K562 (cell line): Measurements from ENCODE around the gene GOLGA8A. TPM values are rescaled to one million over a fixed set of nuclear protein-coding genes. Genes with fewer than 3 reads are reported as not detected.

Experiments
- ATAC-seq: fragments of 200-7000 bp; cut with Tn5 transposase; 3 replicates; pipeline ENCODE4 v1.9.1; 2020; ENCODE audit warnings: moderate library complexity
- BruUV-seq: library from RNA; stranded (reverse); fragments of 400-500 nt; replicated peaks from 2 replicates; lab custom pipeline; 2021; lab: Mats Ljungman, UMichigan
- CTCF ChIA-PET: fragments of 300-600 bp; formaldehyde crosslinking; extraction: SDS; loops from one replicate; lab custom pipeline; 2021; ENCODE audit warnings: low intra/inter-chr PET ratio; lab: Yijun Ruan, JAX
- POLR2A ChIA-PET: fragments of 300-600, 350-650 bp; sonication (Branson Sonifier 250); formaldehyde crosslinking; extraction: SDS; loops from one replicate; lab custom pipeline; 2021; ENCODE audit warnings: antibody characterized with exemption, inconsistent platforms; lab: Yijun Ruan, JAX
- DNase-seq, 4 experiments: peaks; one replicate each; pipeline versions ENCODE4 v3.0.0 to v3.0.0-alpha.2; 2011 to 2018; ENCODE audit warnings: low spot score in 3 of 4, mixed read lengths in 3 of 4; ENCODE audit errors: extremely low read depth in 1 of 4
- FAIRE-seq: peaks from 2 replicates; lab custom pipeline; 2011; peaks lifted over from hg19 to GRCh38; lab: Jason Lieb, UNC
- H2AFZ ChIP-seq: 2 replicates; pipeline ENCODE4 v1.6.0; 2011; ENCODE audit warnings: low read depth, low read length, control low read depth, inconsistent platforms
- H3K27ac ChIP-seq: fragments of 200-600 bp; 3 replicates; pipeline ENCODE4 v1.8.0; 2011; ENCODE audit warnings: low read depth, mild to moderate bottlenecking, control low read depth, inconsistent platforms, low read length, moderate library complexity, mixed read lengths; ENCODE audit errors: extremely low read depth
- H3K27me3 ChIP-seq, 2 experiments: fragments of 300-600 bp in 1 of 2; 2 replicates in 1 of 2; 3 replicates in 1 of 2; pipeline versions ENCODE4 v1.6.0 to v1.8.0; 2011; ENCODE audit warnings: inconsistent platforms in 2 of 2, low read length in 2 of 2, mild to moderate bottlenecking in 1 of 2, mixed read lengths in 1 of 2, moderate library complexity in 1 of 2; ENCODE audit not compliant: control insufficient read depth in 2 of 2, insufficient read depth in 2 of 2
- H3K36me3 ChIP-seq: fragments of 300-600 bp; 3 replicates; pipeline ENCODE4 v1.8.0; 2011; ENCODE audit warnings: mild to moderate bottlenecking, low read length, inconsistent platforms; ENCODE audit not compliant: control insufficient read depth, insufficient read depth
- H3K4me1 ChIP-seq, 2 experiments: fragments of 200-600 bp in 1 of 2; replicated peaks in 1 of 2; 2 replicates in 1 of 2; 3 replicates in 1 of 2; pipeline versions ENCODE4 v1.5.1 to v1.8.0; 2011; ENCODE audit warnings: inconsistent platforms in 2 of 2, low read length in 2 of 2, mild to moderate bottlenecking in 1 of 2, mixed read lengths in 1 of 2, moderate library complexity in 1 of 2; ENCODE audit not compliant: control insufficient read depth in 2 of 2, insufficient read depth in 2 of 2
- H3K4me2 ChIP-seq: 2 replicates; pipeline ENCODE4 v1.6.1; 2011; ENCODE audit warnings: low read length, control low read depth, inconsistent platforms, mixed read lengths; ENCODE audit not compliant: insufficient read depth
- H3K4me3 ChIP-seq: fragments of 200-600 bp; sonication (generic), shearing (Covaris generic); 2 replicates; pipeline ENCODE4 v1.5.1; 2016; ENCODE audit warnings: control low read depth, inconsistent platforms
- H3K79me2 ChIP-seq: fragments of 200-600 bp; 3 replicates; pipeline ENCODE4 v1.8.0; 2011; ENCODE audit warnings: low read length, inconsistent platforms; ENCODE audit not compliant: control insufficient read depth, insufficient read depth
- H3K9ac ChIP-seq, 2 experiments: 2 replicates each; pipeline versions ENCODE4 v1.6.0 to v1.6.1; 2011; ENCODE audit warnings: low read depth in 2 of 2, low read length in 2 of 2, control low read depth in 1 of 2, inconsistent platforms in 1 of 2, mild to moderate bottlenecking in 1 of 2, mixed read lengths in 1 of 2; ENCODE audit not compliant: insufficient read depth in 1 of 2
- H3K9me1 ChIP-seq: one replicate; pipeline ENCODE4 v1.6.0; 2011; ENCODE audit warnings: inconsistent platforms, mild to moderate bottlenecking, low read length, moderate library complexity; ENCODE audit not compliant: control insufficient read depth, insufficient read depth
- H3K9me3 ChIP-seq: replicated peaks from 2 replicates; pipeline ENCODE4 v1.5.1; 2011; ENCODE audit warnings: low read depth, low read length, inconsistent platforms; ENCODE audit not compliant: control insufficient read depth, insufficient read depth
- H4K20me1 ChIP-seq: replicated peaks from 2 replicates; pipeline ENCODE4 v1.6.1; 2011; ENCODE audit warnings: low read length, inconsistent platforms, mixed read lengths; ENCODE audit not compliant: control insufficient read depth, insufficient read depth
- MYNN ChIP-seq, 2 experiments: sonication (generic); formaldehyde crosslinking in 1 of 2; IDR thresholded peaks; 2 replicates each; pipeline versions ENCODE4 v1.5.0 to v1.6.1; 2016 to 2020; ENCODE audit warnings: antibody characterized with exemption in 1 of 2, missing genetic modification reagents in 1 of 2
- RFX7 ChIP-seq: fragments of 250-450 bp; sonication (Bioruptor Pico); IDR thresholded peaks from 2 replicates; pipeline ENCODE4 v1.5.1; 2021; ENCODE audit warnings: mild to moderate bottlenecking
- SRSF3 ChIP-seq: fragments of 200-400 bp; formaldehyde crosslinking; IDR thresholded peaks from 2 replicates; pipeline ENCODE4 v1.6.1; 2016; ENCODE audit warnings: mild to moderate bottlenecking, low read length, moderate library complexity; ENCODE audit not compliant: insufficient read depth
- SRSF7 ChIP-seq: fragments of 200-400 bp; formaldehyde crosslinking; optimal IDR thresholded peaks from 2 replicates; pipeline ENCODE3; 2017; ENCODE audit warnings: mild to moderate bottlenecking, low read depth, low read length
- TFAM ChIP-seq: fragments of 250-450 bp; sonication (Bioruptor Pico); conservative IDR thresholded peaks from 2 replicates; pipeline ENCODE4 v1.5.0; 2021; ENCODE audit warnings: mild to moderate bottlenecking, moderate library complexity
- USF1 ChIP-seq: sonication (generic); formaldehyde crosslinking; IDR thresholded peaks from 2 replicates; pipeline ENCODE4 v1.9.0; 2022; ENCODE audit warnings: mild to moderate bottlenecking, missing genetic modification reagents
- ZNF140 ChIP-seq: fragments of 250-450 bp; sonication (Bioruptor Pico); IDR thresholded peaks from 2 replicates; pipeline ENCODE4 v1.8.0; 2021; ENCODE audit warnings: moderate library complexity, mild to moderate bottlenecking, inconsistent platforms
- ZNF212 ChIP-seq: fragments of 450-650 bp; formaldehyde crosslinking; IDR thresholded peaks from 2 replicates; pipeline ENCODE4 v1.4.0; 2020; ENCODE audit warnings: mild to moderate bottlenecking
- ZNF280B ChIP-seq: fragments of 250-450 bp; sonication (Bioruptor Pico); IDR thresholded peaks from 2 replicates; pipeline ENCODE4 v1.5.1; 2021; ENCODE audit warnings: mild to moderate bottlenecking
- ZNF79 ChIP-seq: fragments of 250-450 bp; sonication (Bioruptor Pico); IDR thresholded peaks from 2 replicates; pipeline ENCODE4 v1.4.0; 2020; ENCODE audit warnings: low read depth, mild to moderate bottlenecking, moderate library complexity
- WGBS: fragments of 100-300 bp; shearing (Covaris generic); methylation state at CpG from one replicate; pipeline ENCODE4 v1.1.6; 2016; ENCODE audit warnings: low coverage, mixed read lengths; ENCODE audit not compliant: insufficient coverage; ENCODE audit errors: missing lambda C conversion rate; 5-methylcytosine and 5-hydroxymethylcytosine counted together
- in situ Hi-C: fragments of 300-500 bp; cut with MboI; formaldehyde crosslinking; loops from 4 replicates; pipeline ENCODE4 v1.15.0; 2018; ENCODE audit warnings: inconsistent platforms, mixed read lengths
- intact Hi-C: fragments of 100-400 bp; cut with micrococcal nuclease; formaldehyde crosslinking; loops from 2 replicates; pipeline ENCODE4 v1.14.2; 2022
- polyA plus RNA-seq, 8 experiments: library from polyadenylated mRNA; depleted of rRNA in 4 of 8; stranded (reverse) in 5 of 8; unstranded in 3 of 8; fragments of >200 nt; fragmentation: Nextera tagmentation in 2 of 8; fragmentation: Illumina TruSeq in 1 of 8; extraction: Ambion mirVana in 2 of 8; extraction: Trizol in 1 of 8; gene quantifications; 2 replicates each; pipeline versions ENCODE4 v1.2.1 to v1.2.3, GENCODE V29; 2011 to 2014; ENCODE audit warnings: inconsistent platforms in 1 of 8, missing spikeins in 1 of 8
- total RNA-seq, 7 experiments: library from RNA; depleted of rRNA in 6 of 7; stranded (reverse); fragments of >200 nt in 6 of 7; fragmentation: Illumina TruSeq in 2 of 7; extraction: Trizol in 2 of 7; gene quantifications; 2 replicates each; pipeline versions ENCODE4 v1.2.1 to v1.2.3, GENCODE V29; 2011 to 2021; ENCODE audit warnings: low replicate concordance in 1 of 7
- TF ChIP-seq, protein P1 (sequence below): conservative IDR thresholded peaks from 2 replicates; pipeline ENCODE4 v1.6.1; 2011; ENCODE audit warnings: low read depth, mild to moderate bottlenecking, low read length; ENCODE audit not compliant: control insufficient read depth
- TF ChIP-seq, protein P2 (sequence below): fragments of 450-650 bp; IDR thresholded peaks from 2 replicates; pipeline ENCODE4 v1.6.1; 2018; ENCODE audit not compliant: partially characterized antibody

Gene GOLGA8A
- total and polyA plus RNA-seq, 9 of the 15 experiments (the other 6 are each of a cell fraction or from before 2014, with no cell fraction given) = 11.2 to 191 (median 56.3) TPM

DNA sequence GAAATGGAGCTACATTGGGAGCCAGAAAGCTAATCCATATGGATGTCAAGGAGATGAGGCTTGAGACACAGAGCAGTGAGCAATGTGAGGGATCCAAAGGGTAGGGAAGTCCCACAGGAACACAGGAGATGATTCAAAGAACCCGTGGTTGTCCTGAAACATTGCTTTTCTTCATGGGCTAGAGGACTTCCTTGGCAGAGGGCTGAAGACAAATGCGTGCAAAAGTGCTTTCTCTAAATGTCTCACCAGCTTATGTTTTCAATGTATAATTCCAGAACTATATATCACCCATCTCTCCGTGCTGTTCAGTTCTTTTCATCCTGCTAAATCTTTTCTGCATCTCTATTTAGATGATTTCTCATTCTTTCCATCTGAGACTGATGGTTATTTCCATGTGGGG is 46.0 kb upstream of the GOLGA8A start:
- POLR2A ChIA-PET = no interaction called here
- no TSS peak for BruUV-seq
- peaks cover 11% of the 10 kb centered on the region for H3K79me2 ChIP-seq
- TF ChIP-seq RFX7 (CRISPR knock-in tag) = no peak
- TF ChIP-seq MYNN (IDR thresholded peaks at IDR 0.05) = no peak
- TF ChIP-seq MYNN (CRISPR knock-in tag; IDR thresholded peaks at IDR 0.05) = no peak
- no peak for TF ChIP-seq ZNF212
- no peak for TF ChIP-seq ZNF140
- no peak for TF ChIP-seq ZNF79 (CRISPR knock-in tag)
- TF ChIP-seq SRSF7 = no peak
- TF ChIP-seq ZNF280B = no peak
- TF ChIP-seq SRSF3 = no peak
- TF ChIP-seq, protein P1, sequence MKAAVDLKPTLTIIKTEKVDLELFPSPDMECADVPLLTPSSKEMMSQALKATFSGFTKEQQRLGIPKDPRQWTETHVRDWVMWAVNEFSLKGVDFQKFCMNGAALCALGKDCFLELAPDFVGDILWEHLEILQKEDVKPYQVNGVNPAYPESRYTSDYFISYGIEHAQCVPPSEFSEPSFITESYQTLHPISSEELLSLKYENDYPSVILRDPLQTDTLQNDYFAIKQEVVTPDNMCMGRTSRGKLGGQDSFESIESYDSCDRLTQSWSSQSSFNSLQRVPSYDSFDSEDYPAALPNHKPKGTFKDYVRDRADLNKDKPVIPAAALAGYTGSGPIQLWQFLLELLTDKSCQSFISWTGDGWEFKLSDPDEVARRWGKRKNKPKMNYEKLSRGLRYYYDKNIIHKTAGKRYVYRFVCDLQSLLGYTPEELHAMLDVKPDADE = no peak
- no peak for TF ChIP-seq USF1 (CRISPR knock-in tag)
- TF ChIP-seq TFAM (CRISPR knock-in tag) = no peak
- TF ChIP-seq, protein P2, sequence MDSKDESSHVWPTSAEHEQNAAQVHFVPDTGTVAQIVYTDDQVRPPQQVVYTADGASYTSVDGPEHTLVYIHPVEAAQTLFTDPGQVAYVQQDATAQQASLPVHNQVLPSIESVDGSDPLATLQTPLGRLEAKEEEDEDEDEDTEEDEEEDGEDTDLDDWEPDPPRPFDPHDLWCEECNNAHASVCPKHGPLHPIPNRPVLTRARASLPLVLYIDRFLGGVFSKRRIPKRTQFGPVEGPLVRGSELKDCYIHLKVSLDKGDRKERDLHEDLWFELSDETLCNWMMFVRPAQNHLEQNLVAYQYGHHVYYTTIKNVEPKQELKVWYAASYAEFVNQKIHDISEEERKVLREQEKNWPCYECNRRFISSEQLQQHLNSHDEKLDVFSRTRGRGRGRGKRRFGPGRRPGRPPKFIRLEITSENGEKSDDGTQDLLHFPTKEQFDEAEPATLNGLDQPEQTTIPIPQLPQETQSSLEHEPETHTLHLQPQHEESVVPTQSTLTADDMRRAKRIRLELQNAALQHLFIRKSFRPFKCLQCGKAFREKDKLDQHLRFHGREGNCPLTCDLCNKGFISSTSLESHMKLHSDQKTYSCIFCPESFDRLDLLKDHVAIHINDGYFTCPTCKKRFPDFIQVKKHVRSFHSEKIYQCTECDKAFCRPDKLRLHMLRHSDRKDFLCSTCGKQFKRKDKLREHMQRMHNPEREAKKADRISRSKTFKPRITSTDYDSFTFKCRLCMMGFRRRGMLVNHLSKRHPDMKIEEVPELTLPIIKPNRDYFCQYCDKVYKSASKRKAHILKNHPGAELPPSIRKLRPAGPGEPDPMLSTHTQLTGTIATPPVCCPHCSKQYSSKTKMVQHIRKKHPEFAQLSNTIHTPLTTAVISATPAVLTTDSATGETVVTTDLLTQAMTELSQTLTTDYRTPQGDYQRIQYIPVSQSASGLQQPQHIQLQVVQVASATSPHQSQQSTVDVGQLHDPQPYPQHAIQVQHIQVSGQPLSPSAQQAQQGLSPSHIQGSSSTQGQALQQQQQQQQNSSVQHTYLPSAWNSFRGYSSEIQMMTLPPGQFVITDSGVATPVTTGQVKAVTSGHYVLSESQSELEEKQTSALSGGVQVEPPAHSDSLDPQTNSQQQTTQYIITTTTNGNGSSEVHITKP = no peak
- TF ChIP-seq, all 486 proteins: peak for 0
- no peak overlapping the region for H3K27ac ChIP-seq
- no peak overlapping the region for H3K9ac ChIP-seq
- H4K20me1 ChIP-seq = no peaks in the 10 kb centered on the region
- no peak for FAIRE-seq
- in situ Hi-C loops (no loop called here), intact Hi-C loops (no loop called here)
- no peaks in the 10 kb centered on the region for H3K9me1 ChIP-seq
- no peak overlapping the region for H3K4me2 ChIP-seq
- no peaks in the 10 kb centered on the region for H3K4me1 ChIP-seq
- no peaks in the 10 kb centered on the region for H3K36me3 ChIP-seq
- no peak for DNase-seq
- H3K4me3 ChIP-seq = no peak overlapping the region
- no peaks in the 10 kb centered on the region for H3K9me3 ChIP-seq
- 61% methylated on average over 3 of the region's 3 CpGs for WGBS
- no peaks in the 10 kb centered on the region for H3K27me3 ChIP-seq
- ATAC-seq = no peak
- CTCF ChIA-PET = no interaction called here
- no peak overlapping the region for H2AFZ ChIP-seq
